Adipocyte (in vitro differentiated cells): ENCODE data around the gene CEP350.

Experiments
- DNase-seq: peaks from one replicate; pipeline ENCODE4 v3.0.0-alpha.2; 2015; ENCODE audit warnings: low read depth
- H3K27me3 ChIP-seq: replicated peaks from 2 replicates; pipeline ENCODE4 v1.7.0; 2013; ENCODE audit warnings: mild to moderate bottlenecking, low read length, moderate library complexity; ENCODE audit not compliant: control insufficient read depth, insufficient read depth
- H3K36me3 ChIP-seq: 2 replicates; pipeline ENCODE4 v1.7.0; 2013; ENCODE audit warnings: low read length, mild to moderate bottlenecking, moderate library complexity; ENCODE audit not compliant: control insufficient read depth, insufficient read depth, severe bottlenecking
- H3K4me1 ChIP-seq: 2 replicates; pipeline ENCODE4 v1.7.0; 2013; ENCODE audit warnings: mild to moderate bottlenecking, low read length, moderate library complexity; ENCODE audit not compliant: control insufficient read depth, insufficient read depth
- H3K4me3 ChIP-seq: 2 replicates; pipeline ENCODE4 v1.7.0; 2013; ENCODE audit warnings: mild to moderate bottlenecking, low read length, moderate library complexity
- H3K9ac ChIP-seq: 2 replicates; pipeline ENCODE4 v1.7.0; 2013; ENCODE audit warnings: mild to moderate bottlenecking, low read length, moderate library complexity
- H3K9me3 ChIP-seq: 2 replicates; pipeline ENCODE4 v1.7.0; 2013; ENCODE audit warnings: mild to moderate bottlenecking, low read length, moderate library complexity; ENCODE audit not compliant: control insufficient read depth

The CEP350 gene

GRCh38 chr1:179969962-179970361 lies 15.4 kb downstream of the CEP350 start:
- peak; percentile 60 for DNase-seq
- no peaks in the 10 kb centered on the region for H3K9me3 ChIP-seq
- peak overlapping the region; percentile 57 for H3K4me3 ChIP-seq
- H3K36me3 ChIP-seq = peaks cover 6% of the 10 kb centered on the region
- no peaks in the 10 kb centered on the region for H3K27me3 ChIP-seq
- peak overlapping the region; percentile 81 for H3K9ac ChIP-seq
- peaks cover 48% of the 10 kb centered on the region for H3K4me1 ChIP-seq

DNA sequence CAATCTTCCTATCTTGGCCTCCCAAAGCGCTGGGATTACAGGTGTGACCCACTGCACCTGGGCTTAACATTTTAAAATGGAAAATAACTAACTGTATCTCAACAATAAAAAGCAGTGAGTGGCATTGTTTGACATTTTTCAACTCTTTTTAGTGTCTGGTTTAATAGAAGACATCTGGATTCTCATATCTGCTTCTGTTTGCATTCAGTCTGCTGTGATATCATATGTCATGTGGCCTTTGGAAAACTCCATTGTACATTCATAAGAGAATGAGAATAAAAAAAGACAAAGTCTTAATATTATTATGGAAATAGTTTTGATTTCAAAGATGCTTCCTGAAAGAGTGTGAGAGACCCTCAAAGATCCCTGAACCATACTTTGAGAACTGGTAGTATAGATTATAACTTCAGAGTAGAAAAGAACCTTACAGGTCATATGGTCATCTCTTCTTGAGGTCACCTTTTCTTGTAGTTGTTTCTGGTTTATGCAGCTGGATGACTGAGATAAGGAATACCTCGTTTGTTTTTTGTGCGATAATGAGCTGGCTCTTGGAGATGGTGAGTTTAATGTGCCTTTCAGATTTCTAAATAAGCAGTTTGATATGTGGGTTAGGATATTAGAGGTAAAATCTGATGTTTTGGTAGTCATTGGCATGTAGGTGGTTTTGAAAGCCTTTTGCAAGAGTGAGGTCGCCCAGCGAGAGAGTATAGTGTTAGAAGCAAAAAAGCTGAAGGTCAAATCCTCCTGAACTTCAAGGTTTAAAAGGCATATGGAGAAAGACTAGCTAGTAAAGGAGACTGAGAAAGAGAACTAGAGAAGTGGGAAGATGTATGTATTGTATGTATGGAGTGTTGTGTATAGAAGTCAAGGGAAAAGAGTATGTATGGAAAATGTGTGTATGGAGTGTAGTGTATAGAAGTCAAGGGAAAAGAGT lies 17.2 kb downstream of the CEP350 start:
- H3K36me3 ChIP-seq = peaks cover 6% of the 10 kb centered on the region
- no peak overlapping the region for H3K4me3 ChIP-seq
- no peaks in the 10 kb centered on the region for H3K9me3 ChIP-seq
- peaks cover 41% of the 10 kb centered on the region for H3K4me1 ChIP-seq
- DNase-seq = peak; percentile 36
- H3K9ac ChIP-seq = no peak overlapping the region
- H3K27me3 ChIP-seq = no peaks in the 10 kb centered on the region

DNA sequence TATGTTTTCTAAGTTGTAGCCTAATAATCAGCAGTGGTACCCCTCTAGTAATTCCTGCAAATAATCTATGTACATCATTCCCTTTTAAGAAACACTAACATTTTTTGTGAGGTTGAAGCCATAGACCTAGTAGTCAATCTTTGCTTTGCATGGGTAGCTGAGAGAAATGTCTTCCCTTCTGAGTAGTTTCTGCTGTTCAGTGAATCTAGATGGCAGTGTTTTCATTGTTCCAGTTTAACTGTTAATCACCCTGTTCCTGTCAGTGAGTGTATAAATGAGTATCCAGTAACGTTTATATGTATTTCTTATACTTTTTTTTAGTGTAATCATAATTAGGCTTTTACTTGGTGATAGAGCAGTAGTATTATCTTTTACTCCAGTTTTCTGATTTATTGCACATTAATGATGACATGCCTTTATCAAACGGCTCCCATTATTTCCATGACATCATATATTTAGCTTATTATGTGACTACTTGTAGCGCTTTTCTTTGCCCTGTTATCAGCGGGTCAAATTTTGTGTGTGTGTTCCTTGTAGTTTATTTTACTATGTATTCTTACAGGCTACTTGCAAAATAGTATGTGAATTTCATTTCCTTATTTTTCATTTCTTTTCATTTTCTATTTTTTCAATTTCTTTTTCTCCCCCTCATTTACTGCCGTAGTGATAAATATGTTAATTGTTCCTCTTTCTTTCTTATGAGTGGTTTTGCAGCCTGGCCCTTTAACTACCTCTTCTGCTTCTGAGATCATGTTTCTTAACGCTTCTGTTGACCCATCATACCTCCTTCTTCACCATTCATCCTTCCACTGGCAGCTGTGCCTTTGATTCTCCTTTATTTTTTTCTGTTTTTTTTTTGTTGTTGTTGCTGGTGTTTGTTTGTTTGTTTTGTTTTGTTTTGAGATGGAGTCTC lies 18.8 kb downstream of the CEP350 start:
- H3K9me3 ChIP-seq = no peaks in the 10 kb centered on the region
- peaks cover 6% of the 10 kb centered on the region for H3K36me3 ChIP-seq
- peaks cover 43% of the 10 kb centered on the region for H3K4me1 ChIP-seq
- H3K9ac ChIP-seq = no peak overlapping the region
- DNase-seq = no peak
- no peak overlapping the region for H3K4me3 ChIP-seq
- no peaks in the 10 kb centered on the region for H3K27me3 ChIP-seq

DNA sequence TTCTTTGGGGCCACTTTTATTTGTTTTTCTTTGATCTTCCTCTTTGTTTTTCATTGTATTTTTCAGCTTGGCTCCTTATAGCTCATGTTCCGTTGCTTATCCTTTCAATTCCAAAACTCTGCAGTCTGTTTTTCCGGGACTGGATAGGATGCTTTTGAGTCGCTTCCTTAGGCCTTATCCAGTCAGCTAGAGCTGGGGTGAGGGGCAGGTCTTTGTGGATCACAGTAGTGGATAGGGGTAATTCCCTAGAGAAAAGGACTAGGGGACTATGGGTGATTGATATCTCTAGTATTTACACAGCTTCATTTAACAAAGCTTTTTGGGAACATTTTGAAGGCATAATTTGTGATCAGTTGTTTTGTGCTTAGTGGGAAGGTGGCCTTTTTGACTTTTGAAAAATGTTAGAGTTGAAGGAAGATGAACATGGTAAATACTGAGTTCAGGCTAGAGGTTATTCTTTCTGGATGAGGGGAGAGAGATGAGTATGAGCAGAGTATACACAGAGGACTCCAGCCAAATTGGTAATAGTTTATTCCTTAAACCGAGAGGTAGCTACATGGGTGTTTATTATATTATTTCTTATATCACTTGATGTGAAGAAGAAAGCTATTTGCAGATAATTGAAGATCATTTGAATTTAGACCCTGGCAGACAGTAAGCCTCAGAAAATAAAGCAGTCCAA lies 22.5 kb downstream of the CEP350 start:
- Histone ChIP-seq H3K4me3 (no peak overlapping the region), H3K9me3 (no peaks in the 10 kb centered on the region), H3K4me1 (peaks cover 9% of the 10 kb centered on the region), H3K9ac (no peak overlapping the region), H3K36me3 (no peaks in the 10 kb centered on the region), H3K27me3 (no peaks in the 10 kb centered on the region)
- no peak for DNase-seq

- no peaks in the 10 kb centered on the region for H3K36me3 ChIP-seq
- H3K9me3 ChIP-seq = no peaks in the 10 kb centered on the region
- no peak overlapping the region for H3K9ac ChIP-seq
- H3K27me3 ChIP-seq = no peaks in the 10 kb centered on the region
- H3K4me1 ChIP-seq = peaks cover 7% of the 10 kb centered on the region
- no peak for DNase-seq
- no peak overlapping the region for H3K4me3 ChIP-seq
Observed at GRCh38 chr1:179978199-179979079, 23.8 kb downstream of the CEP350 start.

GRCh38 chr1:179984101-179984500 lies 29.5 kb downstream of the CEP350 start:
- Histone ChIP-seq H3K27me3 (no peaks in the 10 kb centered on the region), H3K9me3 (no peaks in the 10 kb centered on the region), H3K36me3 (peaks cover 5% of the 10 kb centered on the region), H3K9ac (no peak overlapping the region), H3K4me1 (no peaks in the 10 kb centered on the region), H3K4me3 (no peak overlapping the region)
- no peak for DNase-seq

DNA sequence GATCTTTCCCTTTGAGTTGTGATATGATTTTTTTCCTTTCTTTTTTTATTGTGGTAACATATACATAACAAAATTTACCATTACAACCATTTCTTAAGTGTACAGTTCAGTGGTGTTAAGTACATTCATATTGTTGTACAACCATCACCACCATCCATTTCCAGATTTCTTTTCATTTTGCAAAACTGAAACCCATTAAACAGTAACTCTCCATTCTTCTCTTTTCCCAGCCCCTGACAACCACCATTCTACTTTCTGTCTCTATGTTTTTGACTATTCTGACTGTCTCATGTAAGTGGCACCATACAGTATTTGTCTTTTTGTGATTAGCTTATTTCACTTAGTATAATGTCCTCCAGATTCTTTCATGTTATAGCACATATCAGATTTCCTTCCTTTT lies 30.3 kb downstream of the CEP350 start:
- no peak overlapping the region for H3K4me3 ChIP-seq
- no peaks in the 10 kb centered on the region for H3K4me1 ChIP-seq
- H3K27me3 ChIP-seq = no peaks in the 10 kb centered on the region
- H3K36me3 ChIP-seq = peaks cover 7% of the 10 kb centered on the region
- no peak for DNase-seq
- H3K9me3 ChIP-seq = no peaks in the 10 kb centered on the region
- H3K9ac ChIP-seq = no peak overlapping the region

- no peak overlapping the region for H3K9ac ChIP-seq
- no peaks in the 10 kb centered on the region for H3K9me3 ChIP-seq
- DNase-seq = no peak
- no peaks in the 10 kb centered on the region for H3K27me3 ChIP-seq
- H3K36me3 ChIP-seq = peaks cover 31% of the 10 kb centered on the region
- no peak overlapping the region for H3K4me3 ChIP-seq
- peaks cover 4% of the 10 kb centered on the region for H3K4me1 ChIP-seq
Observed at GRCh38 chr1:179990847-179991246, 36.2 kb downstream of the CEP350 start.

GRCh38 chr1:179995576-179995975 lies 41.0 kb downstream of the CEP350 start:
- H3K4me1 ChIP-seq = peaks cover 8% of the 10 kb centered on the region
- H3K9ac ChIP-seq = no peak overlapping the region
- no peak overlapping the region for H3K4me3 ChIP-seq
- no peaks in the 10 kb centered on the region for H3K9me3 ChIP-seq
- H3K27me3 ChIP-seq = no peaks in the 10 kb centered on the region
- peaks cover 40% of the 10 kb centered on the region for H3K36me3 ChIP-seq
- DNase-seq = no peak

DNA sequence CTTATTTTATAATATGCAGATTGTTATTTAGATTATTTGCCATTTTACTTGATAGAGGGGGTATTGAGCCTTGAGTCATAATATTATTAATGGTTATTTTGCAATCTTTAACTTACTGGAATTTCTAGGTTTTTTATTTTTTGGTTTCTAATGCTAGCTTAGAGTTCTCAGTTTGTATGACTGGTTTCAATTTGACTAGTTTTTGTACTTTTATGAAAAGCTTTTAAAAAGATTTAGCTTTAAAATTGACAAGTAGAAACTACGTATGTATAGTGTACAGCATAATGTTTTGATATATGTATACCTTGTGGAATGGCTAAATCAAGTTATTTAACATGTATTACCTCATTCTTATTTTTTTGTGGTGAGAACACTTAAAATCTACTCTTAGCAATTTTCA lies 41.5 kb downstream of the CEP350 start:
- Histone ChIP-seq H3K27me3 (no peaks in the 10 kb centered on the region), H3K9ac (no peak overlapping the region), H3K36me3 (peaks cover 38% of the 10 kb centered on the region), H3K4me3 (no peak overlapping the region), H3K4me1 (peaks cover 8% of the 10 kb centered on the region), H3K9me3 (no peaks in the 10 kb centered on the region)
- no peak for DNase-seq
